MM.1S (cell line): ENCODE results near the gene SLC25A11.

ENCODE experiments used
- CTCF ChIP-seq: fragments of 300-600 bp; sonication (generic); IDR thresholded peaks from 2 replicates; pipeline ENCODE4 v1.5.1; 2016; ENCODE audit warnings: antibody characterized with exemption, low read length, mixed read lengths
- EZH2 ChIP-seq: fragments of 300-600 bp; sonication (generic); optimal IDR thresholded peaks from 2 replicates; pipeline ENCODE3; 2017; ENCODE audit warnings: low read depth, mild to moderate bottlenecking, antibody characterized with exemption, low read length, mixed read lengths
- EZH2phosphoT487 ChIP-seq: fragments of 300-600 bp; sonication (generic); IDR thresholded peaks from 2 replicates; pipeline ENCODE4 v1.6.1; 2018; ENCODE audit warnings: antibody characterized with exemption, low read length

GRCh38 chr17:4948931-4949320 is 9.1 kb upstream of the SLC25A11 start:
- TF ChIP-seq CTCF (no peak), EZH2 (no peak), EZH2phosphoT487 (no peak)
